Smooth muscle cell (in vitro differentiated cells): ENCODE results near the gene SLC39A11. TPM values are rescaled to one million over a fixed set of nuclear protein-coding genes. Genes with fewer than 3 reads are reported as not detected.

Experiments
- DNase-seq: peaks from one replicate; lab custom pipeline; 2025; ENCODE audit not compliant: unreplicated experiment; lab: John Stamatoyannopoulos, UW
- H2AFZ ChIP-seq: fragments of 200-600 bp; sonication (generic); 2 replicates; pipeline ENCODE4 v1.6.0; 2016; ENCODE audit warnings: antibody characterized with exemption, low read depth, mild to moderate bottlenecking
- H3F3A ChIP-seq: fragments of 200-600 bp; sonication (generic); 2 replicates; pipeline ENCODE4 v1.6.0; 2017; ENCODE audit warnings: antibody characterized with exemption, low read depth
- H3K27ac ChIP-seq: fragments of 200-600 bp; sonication (generic); 2 replicates; pipeline ENCODE4 v1.5.1; 2016; ENCODE audit warnings: low read depth, mild to moderate bottlenecking
- H3K27me3 ChIP-seq: fragments of 200-600 bp; sonication (generic); 2 replicates; pipeline ENCODE4 v1.6.1; 2016; ENCODE audit warnings: low read depth, mild to moderate bottlenecking
- H3K36me3 ChIP-seq: fragments of 200-600 bp; sonication (generic); 2 replicates; pipeline ENCODE4 v1.5.1; 2016; ENCODE audit warnings: low read depth
- H3K4me1 ChIP-seq: fragments of 200-600 bp; sonication (generic); 2 replicates; pipeline ENCODE4 v1.5.1; 2016; ENCODE audit warnings: low read depth
- H3K4me2 ChIP-seq: fragments of 200-600 bp; sonication (generic); 2 replicates; pipeline ENCODE4 v1.6.0; 2016; ENCODE audit warnings: mild to moderate bottlenecking
- H3K4me3 ChIP-seq: fragments of 200-600 bp; sonication (generic); 2 replicates; pipeline ENCODE4 v1.5.1; 2016; ENCODE audit warnings: mild to moderate bottlenecking
- H3K79me2 ChIP-seq: fragments of 200-600 bp; sonication (generic); 2 replicates; pipeline ENCODE4 v1.6.0; 2016; ENCODE audit warnings: low read depth, mild to moderate bottlenecking
- H3K9ac ChIP-seq: fragments of 200-600 bp; sonication (generic); 2 replicates; pipeline ENCODE4 v1.6.0; 2016; ENCODE audit warnings: low read depth
- H3K9me3 ChIP-seq: fragments of 200-600 bp; sonication (generic); replicated peaks from 2 replicates; pipeline ENCODE4 v1.5.1; 2016; ENCODE audit warnings: low read depth
- H4K20me1 ChIP-seq: fragments of 200-600 bp; sonication (generic); 2 replicates; pipeline ENCODE4 v1.6.0; 2016; ENCODE audit warnings: low read depth
- CTCF ChIP-seq: fragments of 200-600 bp; sonication (generic); IDR thresholded peaks from 2 replicates; pipeline ENCODE4 v1.5.1; 2017; ENCODE audit warnings: borderline replicate concordance, mild to moderate bottlenecking, antibody characterized with exemption; ENCODE audit not compliant: insufficient read depth, poor library complexity, severe bottlenecking
- WGBS: methylation state at CpG from one replicate; pipeline ENCODE4 v1.1.7; 2016; ENCODE audit warnings: low lambda C conversion rate; 5-methylcytosine and 5-hydroxymethylcytosine counted together
- polyA plus RNA-seq: library from polyadenylated mRNA; unstranded; fragments of >200 nt; fragmentation: Nextera tagmentation; extraction: Ambion mirVana; gene quantifications from 2 replicates; pipeline ENCODE4 v1.2.1, GENCODE V29; 2016
- total RNA-seq: library from RNA; depleted of rRNA; stranded (reverse); fragments of >200 nt; gene quantifications from 2 replicates; pipeline ENCODE4 v1.2.3, GENCODE V29; 2014

The SLC39A11 gene
- total and polyA plus RNA-seq, 2 experiments from 2014 or later, result 9.2 to 36.7 TPM

DNA sequence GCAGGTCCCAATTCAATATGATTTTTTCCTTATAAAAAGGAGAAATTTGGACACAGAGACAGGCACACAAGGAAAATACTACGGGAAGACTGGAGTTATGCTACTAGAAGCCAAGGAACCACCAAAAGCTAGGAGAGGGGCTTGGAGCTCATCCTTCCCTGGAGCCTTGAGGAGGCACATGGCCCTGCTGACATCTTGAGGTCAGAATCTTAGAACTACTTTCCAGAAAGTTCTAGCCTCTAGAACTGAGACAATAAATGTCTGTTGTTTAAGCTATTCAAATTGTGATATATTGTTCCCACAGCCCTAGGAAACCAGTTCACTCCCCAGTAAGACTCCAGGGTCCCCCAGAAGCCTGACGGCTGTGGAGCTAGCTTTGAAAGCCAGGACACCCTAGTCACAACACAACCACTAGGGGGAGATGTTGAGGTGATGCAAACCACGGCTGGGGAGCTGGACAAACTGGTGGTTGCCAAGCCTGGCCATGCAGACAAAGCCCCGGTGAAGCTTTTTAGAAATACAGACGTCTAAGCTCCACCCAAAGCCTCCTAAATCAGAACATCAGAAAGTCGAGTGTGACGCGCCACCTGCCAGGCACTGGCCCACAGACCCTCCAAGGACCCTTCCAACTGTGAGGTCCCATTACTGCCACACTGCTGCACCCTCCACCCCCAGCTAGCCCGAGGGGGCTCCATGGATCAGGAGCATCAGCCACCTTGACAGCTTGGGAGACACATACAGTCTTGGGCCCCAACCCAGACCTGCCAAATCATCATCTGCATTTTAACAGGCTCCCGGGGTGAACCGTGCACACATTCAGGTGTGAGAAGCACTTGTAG is 106.4 kb downstream of the SLC39A11 start:
- Histone ChIP-seq H3K9me3 (no peaks in the 10 kb centered on the region), H3K4me2 (no peak overlapping the region), H3K79me2 (no peaks in the 10 kb centered on the region), H3F3A (no peaks in the 10 kb centered on the region), H3K27ac (no peak overlapping the region), H3K4me1 (no peaks in the 10 kb centered on the region), H3K36me3 (no peaks in the 10 kb centered on the region), H3K4me3 (no peak overlapping the region), H2AFZ (no peak overlapping the region), H4K20me1 (no peaks in the 10 kb centered on the region), H3K27me3 (no peaks in the 10 kb centered on the region), H3K9ac (no peak overlapping the region)
- WGBS, result 43% methylated on average over 11 of the region's 11 CpGs
- TF ChIP-seq CTCF, result peak; percentile 76
- no peak for DNase-seq

- Histone ChIP-seq H3K27ac (no peak overlapping the region), H4K20me1 (no peaks in the 10 kb centered on the region), H3K4me2 (no peak overlapping the region), H2AFZ (no peak overlapping the region), H3K9me3 (no peaks in the 10 kb centered on the region), H3K4me1 (no peaks in the 10 kb centered on the region), H3K27me3 (no peaks in the 10 kb centered on the region), H3K4me3 (no peak overlapping the region), H3K36me3 (no peaks in the 10 kb centered on the region), H3K79me2 (no peaks in the 10 kb centered on the region), H3F3A (no peaks in the 10 kb centered on the region), H3K9ac (no peak overlapping the region)
- TF ChIP-seq CTCF, result no peak
- WGBS, result 66% methylated on average over 7 of the region's 7 CpGs
- no peak for DNase-seq
Measured at GRCh38 chr17:72984926-72985325, 107.6 kb downstream of the SLC39A11 start.

- no peaks in the 10 kb centered on the region for H3K27me3 ChIP-seq
- no peaks in the 10 kb centered on the region for H3K4me1 ChIP-seq
- no peak overlapping the region for H3K9ac ChIP-seq
- no peak for TF ChIP-seq CTCF
- H4K20me1 ChIP-seq, result no peaks in the 10 kb centered on the region
- no peaks in the 10 kb centered on the region for H3K9me3 ChIP-seq
- no peaks in the 10 kb centered on the region for H3K36me3 ChIP-seq
- no peak for DNase-seq
- H3F3A ChIP-seq, result no peaks in the 10 kb centered on the region
- H3K27ac ChIP-seq, result no peak overlapping the region
- no peaks in the 10 kb centered on the region for H3K79me2 ChIP-seq
- H3K4me3 ChIP-seq, result no peak overlapping the region
- 51% methylated on average over 9 of the region's 9 CpGs for WGBS
- no peak overlapping the region for H3K4me2 ChIP-seq
- no peak overlapping the region for H2AFZ ChIP-seq
Measured at GRCh38 chr17:72984145-72984925, 108.2 kb downstream of the SLC39A11 start.
